ENCODE data around the gene ANP32E.
A peak's percentile ranks its signal among the peaks of the same experiment; 100 is the strongest.

The ANP32E gene

GRCh38 chr1:150235852-150236613 is at the start of gene ANP32E:
Gene ANP32E (minus strand): TSS chr1:150236112. CDS start chr1:150235786, 326 bp downstream.
- DNase-seq (ENCODE audit: low read depth): peak; percentile 70

GRCh38 chr1:150283260-150283659 is 47.3 kb upstream of the ANP32E start:
- DNase-seq (ENCODE audit: low read depth): no peak

- no peak for DNase-seq (ENCODE audit: low read depth)
Measured at GRCh38 chr1:150282558-150282958, 46.6 kb upstream of the ANP32E start.

GRCh38 chr1:150281758-150282557 is 46.0 kb upstream of the ANP32E start, which contains the start of gene CIART:
Gene CIART (plus strand): TSS chr1:150282554. CDS start chr1:150283268, 714 bp downstream.
- DNase-seq (ENCODE audit: low read depth): no peak

- no peak for DNase-seq (ENCODE audit: low read depth)
Measured at GRCh38 chr1:150281221-150281757, 45.4 kb upstream of the ANP32E start.

- no peak for DNase-seq (ENCODE audit: low read depth)
Measured at GRCh38 chr1:150280138-150280707, 44.3 kb upstream of the ANP32E start.

- no peak for DNase-seq (ENCODE audit: low read depth)
Measured at GRCh38 chr1:150273311-150273710, 37.4 kb upstream of the ANP32E start.

- no peak for DNase-seq (ENCODE audit: low read depth)
Measured at GRCh38 chr1:150271291-150271959, 35.5 kb upstream of the ANP32E start.

- no peak for DNase-seq (ENCODE audit: low read depth)
Measured at GRCh38 chr1:150269451-150269850, 33.5 kb upstream of the ANP32E start.

- DNase-seq (ENCODE audit: low read depth): peak; percentile 78
Measured at GRCh38 chr1:150268705-150269403, 32.9 kb upstream of the ANP32E start, which contains the start of gene APH1A. Gene APH1A (minus strand): TSS chr1:150269016. CDS start chr1:150268810, 206 bp downstream.

- DNase-seq (ENCODE audit: low read depth): no peak
Measured at GRCh38 chr1:150268340-150268704, 32.4 kb upstream of the ANP32E start.

GRCh38 chr1:150267896-150268295 is 32.0 kb upstream of the ANP32E start:
- DNase-seq (ENCODE audit: low read depth): no peak

- no peak for DNase-seq (ENCODE audit: low read depth)
Measured at GRCh38 chr1:150263549-150263948, 27.6 kb upstream of the ANP32E start.

GRCh38 chr1:150262388-150263320 is 26.7 kb upstream of the ANP32E start:
- no peak for DNase-seq (ENCODE audit: low read depth)

GRCh38 chr1:150261367-150261766 is 25.5 kb upstream of the ANP32E start:
- DNase-seq (ENCODE audit: low read depth): no peak

- no peak for DNase-seq (ENCODE audit: low read depth)
Measured at GRCh38 chr1:150259758-150260669, 24.1 kb upstream of the ANP32E start.

- no peak for DNase-seq (ENCODE audit: low read depth)
Measured at GRCh38 chr1:150259217-150259616, 23.3 kb upstream of the ANP32E start.

GRCh38 chr1:150257624-150258585 is 22.0 kb upstream of the ANP32E start, which contains the start of gene CA14:
Gene CA14 (plus strand): TSS chr1:150257774. CDS start chr1:150258129, 355 bp downstream.
- no peak for DNase-seq (ENCODE audit: low read depth)

Data from stimulated activated CD8-positive, alpha-beta memory T cell treated with anti-CD3 and anti-CD28 coated beads, Interleukin-15, amount 100 ng/mL, for 24 hours (primary cell).